Fibroblast of gingiva (primary cell): Measurements from ENCODE around the gene RGSL1.
"Not testable (repeated sequence)": the region's sequence is repeated elsewhere in the genome, so short reads cannot be mapped to it uniquely, and the experiment has no call there.

ENCODE experiments used
- DNase-seq: peaks from one replicate; pipeline ENCODE4 v3.0.0-alpha.2; 2011; ENCODE audit warnings: low read depth

The RGSL1 gene

DNA sequence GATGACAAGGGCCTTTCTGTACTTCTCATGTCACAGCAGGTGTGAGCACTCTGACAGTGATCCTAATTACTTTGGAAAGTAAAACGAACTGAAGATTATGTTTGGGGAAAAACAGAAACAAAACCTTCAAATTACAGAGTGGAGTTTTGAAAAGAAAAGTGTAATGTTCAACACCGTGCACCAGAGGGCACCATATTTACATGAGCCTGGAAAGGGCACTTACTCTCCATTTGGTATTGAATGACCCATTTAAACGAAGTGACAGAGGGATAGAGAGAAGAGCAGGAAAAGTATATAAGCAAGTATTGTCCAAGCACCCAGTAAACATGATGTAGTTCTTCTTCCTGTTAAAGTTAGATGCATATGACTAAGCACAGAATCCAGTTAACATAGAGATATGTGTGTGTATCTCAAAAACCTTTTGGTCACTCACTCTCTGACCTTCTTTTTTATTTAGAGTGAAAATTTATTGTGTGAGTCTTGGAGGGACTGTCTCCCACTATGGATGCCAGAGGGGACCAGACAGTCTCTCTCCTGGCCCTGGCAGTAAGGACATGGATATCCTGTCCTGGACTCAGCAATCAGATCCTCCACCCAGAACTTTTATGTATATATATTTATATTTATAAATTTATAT lies 3.8 kb upstream of the RGSL1 start:
- peak; percentile 41 for DNase-seq

DNA sequence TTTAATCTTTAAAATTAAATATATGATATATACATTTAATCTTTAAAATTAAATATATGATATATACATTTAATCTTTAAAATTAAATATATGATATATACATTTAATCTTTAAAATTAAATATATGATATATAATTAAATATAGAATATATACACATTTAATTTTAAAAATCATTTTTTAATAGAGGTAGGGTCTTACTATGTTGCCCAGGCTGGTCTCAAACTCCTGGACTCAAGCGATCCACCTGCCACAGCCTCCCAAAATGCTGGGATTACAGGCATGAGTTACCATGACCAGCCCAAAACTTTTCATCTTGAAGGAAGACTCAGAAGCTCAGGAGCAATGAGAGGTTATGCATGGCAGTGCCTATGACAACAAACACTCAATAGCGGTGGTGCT lies 2.8 kb upstream of the RGSL1 start:
- not testable (repeated sequence) for DNase-seq

DNA sequence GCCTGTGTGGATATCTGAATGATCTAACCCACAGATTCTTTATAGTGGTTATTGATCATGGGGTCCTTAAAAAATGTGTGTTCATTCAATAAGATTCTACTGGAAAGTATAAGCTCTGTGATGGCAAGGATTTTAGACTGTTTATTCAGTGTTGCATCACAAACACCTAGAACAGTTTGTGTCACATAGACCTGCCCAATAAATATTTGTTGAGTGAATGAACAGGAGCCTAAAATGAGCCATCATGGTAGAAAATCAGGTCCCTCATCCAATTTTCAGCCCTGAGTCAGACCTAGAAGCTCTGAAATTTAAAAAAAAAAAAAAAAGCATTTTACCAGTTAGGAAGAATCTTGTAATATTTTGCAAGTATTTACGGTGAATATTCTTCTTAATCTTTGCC lies 2.3 kb upstream of the RGSL1 start:
- DNase-seq: no peak

DNA sequence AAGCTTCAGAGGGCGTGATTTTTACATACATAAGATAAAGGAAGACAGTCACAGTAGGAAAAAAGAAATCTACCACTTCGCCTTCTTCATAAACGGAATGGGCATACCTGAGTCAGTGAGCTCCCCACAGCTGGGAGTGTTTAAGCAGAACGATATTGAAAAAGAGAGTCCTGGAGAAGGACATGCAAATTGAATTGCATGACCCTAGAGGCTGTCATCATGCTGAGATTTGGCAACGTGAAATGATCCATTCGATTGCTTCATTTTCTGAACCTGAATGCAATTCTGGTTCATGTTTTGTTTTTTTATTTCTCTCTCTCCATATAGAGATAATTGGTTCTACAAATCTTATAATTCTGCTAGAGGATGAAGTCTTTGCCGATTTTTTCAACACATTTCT lies 3.7 kb downstream of the RGSL1 start:
- no peak for DNase-seq

DNA sequence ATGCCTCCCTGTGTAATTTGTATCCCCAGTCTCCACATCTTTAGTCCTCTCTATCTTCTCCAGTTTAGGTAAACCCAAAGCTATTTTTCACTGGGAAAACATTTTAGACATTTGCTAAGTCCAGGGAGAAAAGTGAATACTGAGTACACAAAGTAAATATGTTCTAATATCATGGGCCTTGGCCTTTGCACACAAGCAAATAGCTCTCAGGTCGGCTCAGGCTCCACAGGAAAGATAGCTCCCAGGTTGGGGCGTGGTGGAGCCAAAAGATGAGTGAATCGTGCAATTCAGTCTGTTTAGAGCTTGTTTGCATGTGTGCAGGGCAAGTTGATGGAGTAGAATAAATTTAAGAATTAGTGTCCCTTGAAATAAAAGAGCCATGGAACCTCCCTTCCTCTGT lies 7.9 kb downstream of the RGSL1 start:
- DNase-seq: no peak

DNA sequence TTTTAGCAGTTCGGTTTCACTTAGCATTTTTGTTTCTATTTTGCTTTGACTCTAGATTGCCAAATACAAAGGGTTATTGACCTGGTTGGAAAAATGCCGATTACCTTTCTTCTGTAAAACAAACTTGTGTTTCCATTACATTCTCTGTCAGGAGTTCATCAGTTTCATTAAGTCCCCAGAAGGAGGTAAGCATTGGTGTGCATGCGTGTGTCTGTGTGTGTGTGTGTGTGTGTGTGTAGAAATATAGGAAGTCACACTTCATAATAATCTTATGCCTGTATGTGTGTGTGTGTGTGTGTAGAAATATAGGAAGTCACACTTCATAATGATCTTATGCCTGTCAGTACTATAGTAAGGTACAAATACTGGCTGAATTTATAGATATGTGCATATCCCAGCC lies 10.0 kb downstream of the RGSL1 start:
- DNase-seq: no peak

DNA sequence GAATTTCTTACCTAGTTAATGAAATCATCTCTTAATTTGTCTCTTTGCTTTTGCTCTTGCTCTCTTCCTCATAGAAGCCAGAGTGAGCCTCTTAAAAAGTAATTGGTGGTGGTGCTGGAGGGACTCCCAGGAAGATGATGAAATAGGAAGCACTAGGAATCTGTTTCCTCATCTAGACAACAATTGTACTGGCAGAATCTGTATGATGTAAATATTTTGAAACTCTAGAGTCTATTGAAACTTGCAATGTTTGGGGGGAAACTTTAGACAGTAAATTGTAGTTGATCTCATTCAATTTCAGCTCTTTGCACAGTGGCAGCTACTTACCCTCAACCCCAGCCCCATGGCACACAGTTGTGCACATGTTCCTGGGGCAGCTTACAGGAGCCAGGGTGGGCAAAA lies 10.6 kb downstream of the RGSL1 start:
- peak; percentile 67 for DNase-seq

DNA sequence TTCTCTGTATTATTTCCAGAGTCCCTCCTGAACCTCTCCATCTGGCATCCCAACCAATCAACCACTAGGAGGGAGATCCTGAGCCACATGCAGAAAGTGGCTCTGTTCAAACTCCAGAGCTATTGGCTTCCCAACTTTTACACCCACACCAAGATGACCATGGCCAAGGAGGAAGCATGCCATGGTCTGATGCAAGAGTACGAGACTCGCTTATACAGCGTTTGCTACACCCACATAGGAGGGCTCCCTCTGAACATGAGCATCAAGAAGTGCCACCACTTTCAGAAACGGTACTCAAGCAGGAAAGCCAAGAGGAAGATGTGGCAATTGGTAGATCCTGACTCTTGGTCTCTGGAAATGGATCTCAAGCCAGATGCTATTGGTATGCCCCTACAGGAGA lies 23.6 kb downstream of the RGSL1 start:
- no peak for DNase-seq

DNA sequence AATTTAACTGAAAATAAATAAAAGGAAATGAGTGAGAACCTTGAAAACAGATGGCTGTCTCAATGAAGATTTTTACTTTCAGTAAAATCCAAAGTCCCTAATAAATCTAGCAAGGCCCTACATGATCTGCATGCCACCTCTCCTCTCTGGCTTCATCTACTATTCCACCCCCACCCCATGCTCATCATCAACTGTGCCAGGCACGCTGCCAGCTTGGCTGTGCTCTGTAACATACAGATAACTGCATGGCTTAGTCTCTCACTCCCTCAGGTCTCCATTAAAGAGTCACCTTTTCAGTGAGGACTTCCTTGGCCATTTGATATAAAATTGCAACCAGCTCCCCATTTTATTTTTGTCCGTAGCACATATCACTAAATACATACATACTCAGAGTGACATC lies 26.7 kb downstream of the RGSL1 start:
- DNase-seq: no peak

DNA sequence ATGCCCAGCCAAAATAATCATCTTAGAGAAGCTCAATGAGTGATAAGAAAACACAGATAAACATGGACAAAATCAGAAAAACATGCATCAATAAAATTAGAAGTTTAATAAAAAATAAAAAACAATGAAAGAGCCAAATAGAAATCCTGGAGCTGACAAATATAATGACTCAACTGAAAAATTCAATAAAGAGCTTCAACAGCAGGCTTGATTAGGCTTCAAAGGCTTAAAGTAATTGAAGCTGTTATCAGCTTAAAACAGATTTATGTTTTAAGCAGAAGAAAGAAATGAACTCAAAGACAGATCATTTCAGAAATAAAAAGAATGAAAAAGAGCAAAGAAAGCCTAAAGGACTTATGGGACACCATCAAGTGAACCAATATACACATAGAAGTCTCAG lies 28.3 kb downstream of the RGSL1 start:
- DNase-seq: no peak

DNA sequence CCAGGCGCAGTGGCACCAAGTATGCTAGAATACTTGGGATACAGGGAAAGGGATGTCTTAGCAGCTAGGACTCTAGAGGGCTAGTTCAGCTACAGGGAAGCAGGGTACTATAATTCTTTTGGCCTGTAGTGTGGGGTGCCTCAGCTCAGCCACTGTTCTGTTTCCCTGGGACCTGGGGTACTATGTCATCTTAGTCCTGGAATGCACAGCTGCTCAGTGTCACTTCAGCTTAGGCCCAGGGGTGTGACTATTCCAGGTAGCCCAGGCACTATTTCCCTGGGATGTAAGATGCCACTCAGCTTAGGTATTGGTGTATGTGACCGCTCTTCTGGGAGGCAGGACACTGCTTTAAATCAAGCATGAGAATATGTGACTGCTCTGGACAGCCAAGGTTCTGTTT lies 34.1 kb downstream of the RGSL1 start:
- no peak for DNase-seq

DNA sequence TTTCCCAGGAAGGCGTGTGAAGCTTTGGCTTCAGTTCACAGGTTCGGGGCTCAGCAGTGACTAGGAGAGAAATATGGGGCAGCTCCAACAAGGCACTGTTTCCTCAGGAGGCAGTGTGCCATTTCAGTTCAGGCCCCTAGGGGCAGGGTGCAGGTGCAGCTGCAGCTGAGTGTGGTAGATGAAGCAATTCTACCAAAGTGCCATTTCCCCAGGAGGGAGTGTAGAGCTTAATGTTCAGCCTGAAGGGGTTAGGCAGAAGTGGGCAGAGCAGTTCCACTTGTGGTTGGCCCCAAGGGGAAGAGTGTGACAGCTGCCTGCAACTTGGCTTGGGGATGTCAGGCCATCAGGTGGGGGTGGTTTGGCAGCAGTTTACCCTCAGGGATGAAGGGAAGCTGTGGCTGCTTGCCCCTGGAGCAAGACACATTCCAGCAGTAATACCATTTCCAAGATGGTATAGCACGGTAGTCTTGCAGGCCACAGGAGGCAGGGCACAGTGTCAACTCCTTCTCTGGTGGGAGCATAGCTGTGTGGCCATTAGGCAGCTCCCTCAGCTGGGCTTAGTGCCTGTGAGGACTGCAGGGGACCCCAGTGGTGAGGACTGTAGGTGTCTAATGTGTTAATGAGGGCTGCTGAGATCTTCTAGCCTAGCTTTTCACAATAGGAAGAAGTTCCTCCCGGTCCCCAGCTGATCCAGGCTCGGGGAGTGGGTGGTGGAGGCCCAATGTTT lies 34.7 kb downstream of the RGSL1 start:
- DNase-seq: no peak

DNA sequence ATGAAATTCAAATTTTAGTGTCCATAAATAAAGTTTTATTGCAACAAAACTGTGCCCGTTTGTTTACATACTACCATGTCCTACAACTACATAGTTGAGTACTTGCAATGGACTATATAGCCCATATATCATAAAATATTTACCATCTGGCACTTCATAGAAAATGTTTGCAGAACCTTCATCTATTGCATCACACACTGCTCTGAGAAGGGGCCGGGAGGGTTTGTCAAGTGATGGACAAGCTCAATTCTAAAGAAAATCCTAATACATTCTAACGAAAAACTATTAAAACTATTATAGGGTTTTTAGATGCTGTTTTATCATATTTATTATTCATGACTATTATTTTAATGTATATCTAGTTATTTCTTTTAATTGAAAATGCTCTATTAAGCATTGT lies 35.9 kb downstream of the RGSL1 start:
- no peak for DNase-seq

DNA sequence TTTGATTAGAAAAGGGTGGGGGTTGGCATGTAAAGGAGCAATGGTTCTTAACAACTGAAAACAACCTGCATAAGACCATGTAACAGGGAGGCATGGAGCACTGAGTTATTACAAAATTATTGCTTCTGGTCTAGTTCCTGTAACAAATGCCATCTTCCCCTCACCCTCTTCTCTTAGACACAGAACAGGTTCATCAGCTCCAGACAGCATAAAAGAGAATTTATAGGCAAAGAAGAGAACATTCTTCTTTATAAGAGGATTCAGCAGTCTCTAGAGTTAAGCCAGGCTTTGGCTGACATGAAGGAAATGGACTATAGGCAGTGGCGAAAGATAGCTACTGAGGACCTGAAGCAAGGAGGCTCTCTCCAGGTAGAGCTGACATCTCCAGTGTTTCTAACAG lies 38.9 kb downstream of the RGSL1 start:
- DNase-seq: no peak

DNA sequence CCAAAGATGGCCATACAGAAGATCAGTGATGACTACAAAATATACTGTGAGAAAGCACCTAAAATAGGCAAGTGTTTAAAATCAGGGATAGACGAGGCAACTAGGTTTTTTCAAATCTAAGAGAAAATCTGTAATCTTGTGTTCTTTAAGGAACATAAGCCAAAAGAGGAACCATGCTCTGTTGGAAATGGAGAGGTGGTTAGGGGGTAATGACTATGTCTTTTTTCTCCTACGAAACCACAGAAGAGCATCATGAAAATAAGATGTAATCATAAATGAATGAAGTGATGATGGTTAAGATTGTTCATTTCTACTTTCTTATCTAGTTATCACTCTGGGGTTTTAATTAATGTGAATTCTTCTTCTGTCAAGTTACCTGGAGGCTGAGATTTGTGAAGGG lies 43.1 kb downstream of the RGSL1 start:
- no peak for DNase-seq

DNA sequence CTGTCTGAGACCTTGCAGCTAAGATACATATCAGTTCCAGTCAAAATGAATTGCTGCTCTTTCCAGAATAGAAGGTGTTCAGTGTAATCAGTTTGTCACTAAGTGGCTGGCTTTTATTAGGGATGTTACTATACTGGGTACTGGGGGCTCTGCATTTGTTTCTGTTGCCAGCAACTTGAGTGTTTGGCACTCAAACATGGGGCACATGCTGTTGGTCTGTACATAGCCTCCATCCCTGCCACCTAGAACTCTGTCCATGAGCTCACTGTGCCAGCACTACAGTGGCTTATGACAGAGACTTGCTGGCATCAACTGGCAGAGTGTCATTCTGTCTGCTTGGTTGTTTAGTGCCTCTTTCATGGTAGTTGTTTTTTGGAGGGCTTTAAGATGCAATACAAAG lies 45.1 kb downstream of the RGSL1 start:
- no peak for DNase-seq

DNA sequence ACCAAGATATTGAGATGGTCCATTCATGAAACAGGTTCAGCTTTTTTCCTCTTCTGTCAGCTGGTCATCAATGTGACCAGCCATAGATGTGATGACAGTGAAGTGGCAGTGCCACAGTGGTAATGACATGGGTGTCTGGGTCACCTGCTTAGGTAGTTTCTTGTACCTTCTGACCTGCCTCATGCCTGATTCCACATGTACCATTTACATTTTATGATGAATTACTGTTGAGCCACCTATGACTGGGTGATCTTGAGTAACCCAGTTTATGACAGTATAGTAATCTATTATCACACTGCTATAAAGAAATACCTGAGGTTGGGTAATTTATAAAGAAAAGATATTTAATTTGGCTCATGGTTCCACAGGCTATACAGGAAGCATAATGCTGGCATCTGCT lies 45.7 kb downstream of the RGSL1 start:
- DNase-seq: no peak

DNA sequence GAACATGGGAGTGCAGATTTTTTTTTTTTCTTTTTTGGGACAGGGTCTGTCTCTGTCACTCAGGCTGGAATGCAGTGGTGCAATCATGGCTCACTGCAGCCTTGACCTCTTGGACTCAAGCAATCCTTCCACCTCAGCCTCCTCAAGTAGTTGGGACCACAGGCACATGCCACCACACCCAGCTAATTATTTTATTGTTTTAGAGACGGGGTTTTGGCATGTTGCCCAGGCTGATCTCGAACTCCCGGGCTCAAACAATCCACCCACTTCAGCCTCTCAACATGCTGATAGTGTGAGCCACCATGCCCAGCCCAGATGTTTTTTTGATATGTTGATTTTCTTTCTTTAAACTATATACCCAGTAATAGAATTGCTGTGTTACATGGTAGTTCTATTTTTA lies 57.7 kb downstream of the RGSL1 start:
- DNase-seq: no peak

DNA sequence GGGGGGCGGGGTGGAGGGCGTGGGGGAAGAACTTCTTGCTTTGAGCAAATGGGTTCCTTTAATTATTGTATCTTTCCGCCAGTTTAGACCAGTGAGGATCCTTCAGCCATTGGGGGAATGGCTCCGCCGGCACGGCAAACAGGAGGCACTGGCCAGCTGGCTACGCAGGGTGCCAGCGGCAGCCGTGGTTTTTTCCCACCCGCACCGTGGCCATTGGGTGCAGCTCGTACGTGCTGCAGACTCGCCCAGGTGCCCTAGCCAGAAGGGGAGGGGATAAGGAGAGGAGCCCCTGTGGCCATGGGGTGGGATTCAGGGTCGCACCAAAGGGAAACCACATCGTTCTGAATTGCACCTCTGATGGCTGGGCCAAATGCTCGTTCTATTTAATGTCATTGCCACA lies 65.6 kb downstream of the RGSL1 start:
- no peak for DNase-seq

DNA sequence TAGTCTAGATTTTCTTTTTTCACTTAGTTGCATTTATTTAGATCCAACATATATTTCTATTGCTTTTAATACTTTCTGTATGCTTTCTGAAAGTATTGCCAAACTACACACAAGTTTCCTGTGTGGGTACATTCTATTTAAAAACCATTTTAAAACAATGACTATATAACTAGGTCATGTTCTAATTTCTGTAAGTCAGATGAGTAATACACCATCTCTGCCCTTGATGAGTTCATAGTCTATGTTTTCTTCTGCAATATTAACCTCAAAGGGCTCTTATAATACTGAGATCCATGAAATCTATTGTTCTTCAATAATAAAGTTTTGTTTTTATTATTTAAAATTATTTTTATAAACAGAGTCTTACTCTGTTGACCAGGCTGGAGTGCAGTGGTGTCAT lies 70.8 kb downstream of the RGSL1 start:
- DNase-seq: peak; percentile 43

DNA sequence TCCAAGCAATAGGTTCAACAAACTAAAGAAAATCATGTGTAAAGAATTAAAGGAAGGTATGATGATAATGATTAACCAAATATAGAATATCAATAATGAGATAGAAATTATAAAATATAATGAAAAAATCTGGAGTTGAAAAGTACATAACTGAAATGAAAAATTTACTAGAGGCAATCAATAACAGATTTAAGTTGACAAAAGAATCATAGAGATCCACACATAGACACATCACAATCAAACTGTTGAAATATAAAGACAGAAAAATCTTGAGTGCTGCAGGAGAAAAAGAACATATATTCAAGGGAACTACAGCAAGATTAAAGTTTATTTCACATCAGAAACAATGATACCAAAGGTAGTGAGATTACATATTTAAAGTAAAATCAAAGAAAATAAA lies 75.4 kb downstream of the RGSL1 start:
- no peak for DNase-seq

DNA sequence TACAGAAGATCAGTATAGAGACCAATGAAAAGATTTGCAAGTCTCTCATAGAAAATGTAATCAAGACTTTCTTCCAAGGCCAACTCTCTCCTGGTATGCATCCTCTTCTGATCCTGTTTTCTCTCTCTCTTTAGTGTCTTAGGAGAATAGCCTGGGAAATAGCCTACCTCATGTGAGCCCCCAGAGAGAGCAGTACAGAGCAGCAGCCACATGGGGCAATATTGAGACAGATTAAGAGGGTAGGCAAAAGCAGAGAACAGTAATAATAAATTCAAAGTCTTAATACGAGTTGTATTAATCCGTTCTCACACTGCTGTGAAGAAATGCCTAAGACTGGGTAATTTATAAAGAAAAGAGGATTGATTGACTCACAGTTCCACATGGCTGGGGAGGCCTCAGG lies 77.7 kb downstream of the RGSL1 start:
- no peak for DNase-seq

DNA sequence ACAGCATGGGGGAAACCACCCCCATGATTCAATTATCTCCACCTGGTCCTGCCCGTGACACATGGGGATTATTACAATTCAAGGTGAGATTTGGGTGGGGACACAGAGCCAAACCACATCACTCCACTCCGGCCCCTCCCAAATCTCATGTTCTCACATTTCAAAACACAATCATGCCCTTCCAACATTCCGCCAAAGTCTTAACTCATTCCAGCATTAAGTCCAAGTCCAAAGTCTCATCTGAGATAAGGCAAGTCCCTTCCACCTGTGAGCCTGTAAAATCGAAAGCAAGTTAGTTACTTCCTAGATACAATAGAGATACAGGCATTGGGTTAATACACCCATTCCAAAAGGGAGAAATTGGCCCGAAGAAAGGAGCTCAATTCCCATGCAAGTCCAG lies 78.3 kb downstream of the RGSL1 start:
- not testable (repeated sequence) for DNase-seq

DNA sequence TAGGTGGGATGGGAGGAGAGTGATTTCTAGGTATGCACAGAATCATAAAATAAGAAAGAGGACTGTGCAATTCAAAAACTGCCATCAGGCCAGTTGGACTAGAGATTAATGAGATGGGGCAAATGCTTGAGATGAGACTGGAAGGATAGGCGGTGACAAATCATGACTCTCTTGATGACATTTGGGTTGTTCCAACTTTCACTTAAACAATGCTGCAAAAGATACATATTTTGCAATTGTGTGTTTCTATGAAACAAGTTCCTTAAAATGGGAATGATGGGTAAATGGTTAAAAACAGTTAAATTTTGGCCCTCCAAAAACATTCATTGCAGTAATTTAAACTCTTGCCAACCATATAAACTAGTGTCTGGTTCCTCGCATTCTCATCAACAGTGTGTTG lies 84.0 kb downstream of the RGSL1 start:
- DNase-seq: no peak
